Activated naive CD8-positive, alpha-beta T cell treated with anti-CD3 and anti-CD28 coated beads, Interleukin-2, amount 10 ng/mL, durations not matched to agents 7 days and 5 days (primary cell): ENCODE data around the gene IL17D. TPM values are rescaled to one million over a fixed set of nuclear protein-coding genes. Genes with fewer than 3 reads are reported as not detected.

Source experiments
- ATAC-seq: fragments of 150-1000 bp; cut with Tn5 transposase; one replicate; pipeline ENCODE4 v1.10.0; 2021; ENCODE audit warnings: low read depth, moderate library complexity
- POLR2A ChIA-PET: fragments of 350-600 bp; sonication (Branson Sonifier 250); formaldehyde crosslinking; loops from one replicate; lab custom pipeline; 2021; ENCODE audit warnings: antibody characterized with exemption; lab: Charles Lee
- DNase-seq: peaks from one replicate; pipeline ENCODE4 v3.0.0; 2021
- H3K27ac Mint-ChIP-seq: one replicate; pipeline ENCODE4 v1.8.0; 2022; ENCODE audit warnings: mild to moderate bottlenecking, mixed read lengths
- H3K27me3 Mint-ChIP-seq: one replicate; pipeline ENCODE4 v1.8.0; 2022; ENCODE audit warnings: mild to moderate bottlenecking, moderate library complexity, mixed read lengths
- H3K36me3 Mint-ChIP-seq: one replicate; pipeline ENCODE4 v1.8.0; 2021; ENCODE audit warnings: mild to moderate bottlenecking, mixed read lengths
- H3K4me1 Mint-ChIP-seq: one replicate; pipeline ENCODE4 v1.8.0; 2021; ENCODE audit warnings: mixed read lengths
- H3K4me3 Mint-ChIP-seq: one replicate; pipeline ENCODE4 v1.8.0; 2022; ENCODE audit warnings: mild to moderate bottlenecking, moderate library complexity, mixed read lengths
- H3K9me3 Mint-ChIP-seq: one replicate; pipeline ENCODE4 v1.8.0; 2021; ENCODE audit warnings: mixed read lengths
- total RNA-seq, 2 experiments: library from RNA; stranded (reverse); gene quantifications; one replicate each; pipeline ENCODE4 v1.2.3, GENCODE V29; 2021

IL17D gene
- total RNA-seq, 2 experiments from 2014 or later = not detected

GRCh38 chr13:20716951-20717350 is 13.5 kb downstream of the IL17D start:
- H3K9me3 Mint-ChIP-seq = no peaks in the 10 kb centered on the region
- DNase-seq (no peak), ATAC-seq (no peak)
- no peak overlapping the region for H3K27ac Mint-ChIP-seq
- no peak overlapping the region for H3K4me3 Mint-ChIP-seq
- POLR2A ChIA-PET = no interaction called here
- no peaks in the 10 kb centered on the region for H3K36me3 Mint-ChIP-seq
- peaks cover 6% of the 10 kb centered on the region for H3K4me1 Mint-ChIP-seq
- peaks cover 26% of the 10 kb centered on the region for H3K27me3 Mint-ChIP-seq

- no peak for DNase-seq
- H3K4me3 Mint-ChIP-seq = no peak overlapping the region
- POLR2A ChIA-PET = interaction anchor here (0.6 kb wide), 1 partner anchor 768 kb away, joined by 3 read pairs; no protein-coding TSS in a partner anchor
- peaks cover 4% of the 10 kb centered on the region for H3K4me1 Mint-ChIP-seq
- no peak overlapping the region for H3K27ac Mint-ChIP-seq
- no peak for ATAC-seq
- H3K27me3 Mint-ChIP-seq = peaks cover 29% of the 10 kb centered on the region
- no peaks in the 10 kb centered on the region for H3K36me3 Mint-ChIP-seq
- H3K9me3 Mint-ChIP-seq = no peaks in the 10 kb centered on the region
Observed at GRCh38 chr13:20717581-20718542, 14.4 kb downstream of the IL17D start.

GRCh38 chr13:20718958-20719566 is 15.6 kb downstream of the IL17D start:
- Mint-ChIP-seq H3K4me3 (no peak overlapping the region), H3K27ac (no peak overlapping the region), H3K9me3 (no peaks in the 10 kb centered on the region), H3K27me3 (peaks cover 17% of the 10 kb centered on the region), H3K36me3 (no peaks in the 10 kb centered on the region), H3K4me1 (no peaks in the 10 kb centered on the region)
- DNase-seq (no peak), ATAC-seq (no peak)
- POLR2A ChIA-PET = no interaction called here

GRCh38 chr13:20719783-20720182 is 16.3 kb downstream of the IL17D start:
- POLR2A ChIA-PET = no interaction called here
- Mint-ChIP-seq H3K36me3 (no peaks in the 10 kb centered on the region), H3K4me1 (no peaks in the 10 kb centered on the region), H3K9me3 (no peaks in the 10 kb centered on the region), H3K27ac (no peak overlapping the region), H3K27me3 (peaks cover 12% of the 10 kb centered on the region), H3K4me3 (no peak overlapping the region)
- no peak for ATAC-seq
- DNase-seq = no peak

GRCh38 chr13:20720499-20720898 is 17.0 kb downstream of the IL17D start:
- no peaks in the 10 kb centered on the region for H3K36me3 Mint-ChIP-seq

GRCh38 chr13:20721058-20721453 is 17.6 kb downstream of the IL17D start:
- no peak overlapping the region for H3K27ac Mint-ChIP-seq
- H3K4me1 Mint-ChIP-seq = no peaks in the 10 kb centered on the region
- no peak for ATAC-seq
- POLR2A ChIA-PET = no interaction called here
- H3K9me3 Mint-ChIP-seq = no peaks in the 10 kb centered on the region
- H3K27me3 Mint-ChIP-seq = peaks cover 10% of the 10 kb centered on the region
- H3K36me3 Mint-ChIP-seq = no peaks in the 10 kb centered on the region
- H3K4me3 Mint-ChIP-seq = no peak overlapping the region
- no peak for DNase-seq

More at GRCh38 chr13:20720499-20720898, 17.0 kb downstream of the IL17D start:
- POLR2A ChIA-PET = no interaction called here
- Mint-ChIP-seq H3K4me1 (no peaks in the 10 kb centered on the region), H3K27me3 (peaks cover 10% of the 10 kb centered on the region), H3K9me3 (no peaks in the 10 kb centered on the region), H3K4me3 (no peak overlapping the region), H3K27ac (no peak overlapping the region)
- DNase-seq = no peak
- no peak for ATAC-seq

GRCh38 chr13:20721454-20722357 is 18.2 kb downstream of the IL17D start:
- Mint-ChIP-seq H3K4me3 (peak overlapping the region; percentile 76), H3K27ac (no peak overlapping the region), H3K36me3 (no peaks in the 10 kb centered on the region), H3K9me3 (no peaks in the 10 kb centered on the region), H3K4me1 (no peaks in the 10 kb centered on the region), H3K27me3 (peaks cover 10% of the 10 kb centered on the region)
- ATAC-seq = peak; percentile 46
- DNase-seq = peak; percentile 45
- POLR2A ChIA-PET = interaction anchor here (0.5 kb wide), 1 partner anchor 928 kb away, joined by 3 read pairs; no protein-coding TSS in a partner anchor

GRCh38 chr13:20727856-20728255 is 24.4 kb downstream of the IL17D start:
- Mint-ChIP-seq H3K27me3 (no peaks in the 10 kb centered on the region), H3K36me3 (no peaks in the 10 kb centered on the region), H3K27ac (no peak overlapping the region), H3K4me3 (no peak overlapping the region), H3K9me3 (no peaks in the 10 kb centered on the region), H3K4me1 (no peaks in the 10 kb centered on the region)
- ATAC-seq = no peak
- POLR2A ChIA-PET = no interaction called here
- DNase-seq = no peak

- Mint-ChIP-seq H3K9me3 (no peaks in the 10 kb centered on the region), H3K27me3 (no peaks in the 10 kb centered on the region), H3K4me1 (no peaks in the 10 kb centered on the region), H3K36me3 (no peaks in the 10 kb centered on the region), H3K4me3 (no peak overlapping the region), H3K27ac (no peak overlapping the region)
- DNase-seq (no peak), ATAC-seq (no peak)
- POLR2A ChIA-PET = no interaction called here
Observed at GRCh38 chr13:20728579-20729311, 25.2 kb downstream of the IL17D start.

- no peaks in the 10 kb centered on the region for H3K27me3 Mint-ChIP-seq
- no peaks in the 10 kb centered on the region for H3K9me3 Mint-ChIP-seq
- no peak for ATAC-seq
- H3K4me3 Mint-ChIP-seq = no peak overlapping the region
- no peaks in the 10 kb centered on the region for H3K36me3 Mint-ChIP-seq
- no peak overlapping the region for H3K27ac Mint-ChIP-seq
- H3K4me1 Mint-ChIP-seq = no peaks in the 10 kb centered on the region
- no peak for DNase-seq
- POLR2A ChIA-PET = no interaction called here
Observed at GRCh38 chr13:20729633-20730585, 26.4 kb downstream of the IL17D start.

- H3K4me3 Mint-ChIP-seq = no peak overlapping the region
- POLR2A ChIA-PET = no interaction called here
- peaks cover 7% of the 10 kb centered on the region for H3K36me3 Mint-ChIP-seq
- no peak for ATAC-seq
- H3K9me3 Mint-ChIP-seq = peaks cover 2% of the 10 kb centered on the region
- no peak overlapping the region for H3K27ac Mint-ChIP-seq
- H3K27me3 Mint-ChIP-seq = no peaks in the 10 kb centered on the region
- H3K4me1 Mint-ChIP-seq = no peaks in the 10 kb centered on the region
- no peak for DNase-seq
Observed at GRCh38 chr13:20738616-20739015, 35.1 kb downstream of the IL17D start.

- H3K36me3 Mint-ChIP-seq = peaks cover 8% of the 10 kb centered on the region
- no peaks in the 10 kb centered on the region for H3K27me3 Mint-ChIP-seq
- no peak overlapping the region for H3K27ac Mint-ChIP-seq
- POLR2A ChIA-PET = no interaction called here
- ATAC-seq = no peak
- H3K4me3 Mint-ChIP-seq = no peak overlapping the region
- H3K4me1 Mint-ChIP-seq = no peaks in the 10 kb centered on the region
- H3K9me3 Mint-ChIP-seq = peaks cover 5% of the 10 kb centered on the region
- no peak for DNase-seq
Observed at GRCh38 chr13:20740021-20740420, 36.5 kb downstream of the IL17D start.
